Activated CD4-positive, alpha-beta memory T cell treated with anti-CD3 and anti-CD28 coated beads, Interleukin-2, amount 10 ng/mL, durations not matched to agents 7 days and 5 days (primary cell): ENCODE measurements around the gene TAS2R14. TPM values are rescaled to one million over a fixed set of nuclear protein-coding genes. Genes with fewer than 3 reads are reported as not detected.

Experiments used
- CTCF ChIA-PET: fragments of 350-600 bp; sonication (Branson Sonifier 250); formaldehyde crosslinking; loops from one replicate; lab custom pipeline; 2021; ENCODE audit warnings: antibody characterized with exemption, inconsistent platforms; lab: Charles Lee
- POLR2A ChIA-PET: fragments of 350-600 bp; sonication (Branson Sonifier 250); formaldehyde crosslinking; loops from one replicate; lab custom pipeline; 2021; ENCODE audit warnings: antibody characterized with exemption; lab: Charles Lee
- DNase-seq: peaks from one replicate; pipeline ENCODE4 v3.0.0-alpha.2; 2020
- H3K27ac Mint-ChIP-seq: one replicate; pipeline ENCODE4 v1.8.0; 2021; ENCODE audit warnings: mild to moderate bottlenecking, mixed read lengths
- H3K27me3 Mint-ChIP-seq: one replicate; pipeline ENCODE4 v1.8.0; 2021; ENCODE audit warnings: mixed read lengths
- H3K36me3 Mint-ChIP-seq: one replicate; pipeline ENCODE4 v1.8.0; 2021; ENCODE audit warnings: low read depth, mixed read lengths
- H3K4me1 Mint-ChIP-seq: one replicate; pipeline ENCODE4 v1.8.0; 2021; ENCODE audit warnings: mixed read lengths
- H3K4me3 Mint-ChIP-seq: one replicate; pipeline ENCODE4 v1.8.0; 2021; ENCODE audit warnings: mild to moderate bottlenecking, mixed read lengths
- H3K9me3 Mint-ChIP-seq: one replicate; pipeline ENCODE4 v1.8.0; 2021; ENCODE audit warnings: mixed read lengths
- total RNA-seq, 2 experiments: library from RNA; stranded (reverse); gene quantifications; one replicate each; pipeline ENCODE4 v1.2.3, GENCODE V29; 2021

TAS2R14 gene, protein sequence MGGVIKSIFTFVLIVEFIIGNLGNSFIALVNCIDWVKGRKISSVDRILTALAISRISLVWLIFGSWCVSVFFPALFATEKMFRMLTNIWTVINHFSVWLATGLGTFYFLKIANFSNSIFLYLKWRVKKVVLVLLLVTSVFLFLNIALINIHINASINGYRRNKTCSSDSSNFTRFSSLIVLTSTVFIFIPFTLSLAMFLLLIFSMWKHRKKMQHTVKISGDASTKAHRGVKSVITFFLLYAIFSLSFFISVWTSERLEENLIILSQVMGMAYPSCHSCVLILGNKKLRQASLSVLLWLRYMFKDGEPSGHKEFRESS
- total RNA-seq, result 1 to 10 TPM; 1.2 to 1.3 TPM

- POLR2A ChIA-PET, result no interaction called here
- CTCF ChIA-PET, result no interaction called here
- H3K9me3 Mint-ChIP-seq, result no peaks in the 10 kb centered on the region
Measured at GRCh38 chr12:10939163-10939562, at the start of gene TAS2R14. TAS2R14 (minus strand) TSS chr12:10939263; CDS start chr12:10939207, 56 bp downstream.

DNA sequence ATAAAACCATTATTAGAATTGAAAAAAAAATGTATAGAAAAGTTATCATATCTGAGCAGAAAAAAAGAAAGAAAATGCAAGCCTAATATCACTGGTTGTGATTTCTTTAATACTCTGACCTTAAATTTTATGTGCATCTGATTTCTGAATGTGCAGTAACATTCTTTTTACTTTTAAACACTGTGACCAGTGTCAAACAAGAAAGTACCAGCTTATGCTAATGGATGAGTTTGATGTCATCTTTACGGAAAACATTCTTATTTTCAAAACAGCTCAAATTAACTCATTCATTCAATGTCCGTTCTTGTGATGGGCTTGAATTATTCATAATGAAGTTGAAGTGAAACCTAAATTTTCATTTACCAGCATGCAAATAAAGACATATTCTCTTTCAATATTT lies 47.7 kb upstream of the TAS2R14 start, which contains the start of gene TAS2R50:
TSS of gene TAS2R50 (minus strand) at position 101 of the 400 bp plus-strand sequence. CDS start at position 49, 52 bp downstream.
- Mint-ChIP-seq H3K27me3 (peaks cover 9% of the 10 kb centered on the region), H3K4me3 (no peak within 1 kb of the TSS), H3K27ac (no peak within 1 kb of the TSS), H3K36me3 (peaks cover 10% of the 10 kb centered on the region), H3K4me1 (peaks cover 17% of the 10 kb centered on the region), H3K9me3 (peaks cover 11% of the 10 kb centered on the region)
- ChIA-PET CTCF (no interaction called here), POLR2A (no interaction called here)
- no peak for DNase-seq

More at GRCh38 chr12:10939163-10939562, at the start of gene TAS2R14:
- Mint-ChIP-seq H3K4me3 (no peak within 1 kb of the TSS), H3K27ac (no peak within 1 kb of the TSS), H3K36me3 (no peaks in the 10 kb centered on the region), H3K27me3 (no peaks in the 10 kb centered on the region), H3K4me1 (no peaks in the 10 kb centered on the region)
- DNase-seq, result no peak

- no peak overlapping the region for H3K27ac Mint-ChIP-seq
- CTCF ChIA-PET, result no interaction called here
- POLR2A ChIA-PET, result interaction anchor here (1.7 kb wide), 1 partner anchor 189 kb away, joined by 6 read pairs; the partner anchor contains the start of gene SMIM10L1
- peaks cover 4% of the 10 kb centered on the region for H3K36me3 Mint-ChIP-seq
- H3K4me3 Mint-ChIP-seq, result no peak overlapping the region
- H3K9me3 Mint-ChIP-seq, result no peaks in the 10 kb centered on the region
- peak; percentile 55 for DNase-seq
- H3K4me1 Mint-ChIP-seq, result peaks cover 18% of the 10 kb centered on the region
- H3K27me3 Mint-ChIP-seq, result peaks cover 33% of the 10 kb centered on the region
Measured at GRCh38 chr12:10982244-10982643, 43.2 kb upstream of the TAS2R14 start.

- DNase-seq, result no peak
- Mint-ChIP-seq H3K9me3 (no peaks in the 10 kb centered on the region), H3K4me3 (no peak overlapping the region), H3K36me3 (peaks cover 4% of the 10 kb centered on the region), H3K27me3 (peaks cover 25% of the 10 kb centered on the region), H3K27ac (no peak overlapping the region), H3K4me1 (no peaks in the 10 kb centered on the region)
- POLR2A ChIA-PET, result no interaction called here
- CTCF ChIA-PET, result no interaction called here
Measured at GRCh38 chr12:10974965-10975364, 35.9 kb upstream of the TAS2R14 start.

- H3K27me3 Mint-ChIP-seq, result no peaks in the 10 kb centered on the region
- POLR2A ChIA-PET, result no interaction called here
- no peaks in the 10 kb centered on the region for H3K9me3 Mint-ChIP-seq
- H3K27ac Mint-ChIP-seq, result no peak overlapping the region
- no peak overlapping the region for H3K4me3 Mint-ChIP-seq
- no peaks in the 10 kb centered on the region for H3K36me3 Mint-ChIP-seq
- DNase-seq, result no peak
- CTCF ChIA-PET, result no interaction called here
- no peaks in the 10 kb centered on the region for H3K4me1 Mint-ChIP-seq
Measured at GRCh38 chr12:10968765-10969456, 29.8 kb upstream of the TAS2R14 start.

DNA sequence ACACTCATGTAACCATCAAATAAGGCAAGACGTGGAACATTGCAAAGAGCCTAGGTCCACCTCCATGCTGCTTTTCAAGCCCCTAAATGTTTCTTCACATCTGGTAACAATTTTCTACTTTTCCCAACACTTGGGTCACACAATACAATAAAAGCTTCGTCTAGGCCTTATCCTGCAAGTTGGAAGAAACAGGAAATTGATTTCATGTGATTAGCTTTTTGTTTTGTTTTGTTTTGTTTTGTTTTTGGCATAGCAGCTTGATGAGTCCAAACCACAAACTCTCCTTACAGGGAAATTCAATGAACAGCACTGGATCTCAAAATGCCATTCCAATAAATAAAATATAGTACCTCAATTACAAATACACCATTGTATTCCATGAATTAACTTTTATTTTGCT lies 28.3 kb upstream of the TAS2R14 start:
- no peak for DNase-seq
- Mint-ChIP-seq H3K27ac (no peak overlapping the region), H3K4me1 (no peaks in the 10 kb centered on the region), H3K27me3 (no peaks in the 10 kb centered on the region), H3K36me3 (no peaks in the 10 kb centered on the region), H3K4me3 (no peak overlapping the region), H3K9me3 (no peaks in the 10 kb centered on the region)
- ChIA-PET POLR2A (no interaction called here), CTCF (no interaction called here)

- ChIA-PET POLR2A (no interaction called here), CTCF (no interaction called here)
- H3K27me3 Mint-ChIP-seq, result no peaks in the 10 kb centered on the region
Measured at GRCh38 chr12:10966314-10966713, 27.3 kb upstream of the TAS2R14 start.

DNA sequence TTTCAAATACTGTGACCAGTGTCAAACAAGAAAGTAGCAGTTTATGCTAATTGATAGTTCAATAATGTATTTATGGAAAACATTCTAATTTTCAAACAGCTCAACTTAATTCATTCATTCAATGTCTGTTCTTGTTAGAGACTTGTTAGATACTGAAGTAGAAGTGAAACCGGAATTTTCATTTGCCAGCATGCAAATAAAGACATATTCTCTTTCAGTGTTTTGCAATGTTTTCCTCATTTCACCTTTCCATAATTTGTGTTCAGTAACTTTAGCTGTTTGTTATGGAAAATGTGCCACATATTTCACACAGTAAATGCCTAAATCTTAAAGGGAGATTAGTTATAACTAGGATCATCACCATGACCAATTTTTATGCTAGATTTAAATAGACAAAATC lies 26.4 kb upstream of the TAS2R14 start:
- DNase-seq, result no peak
- POLR2A ChIA-PET, result no interaction called here
- no peaks in the 10 kb centered on the region for H3K27me3 Mint-ChIP-seq
- no peak overlapping the region for H3K4me3 Mint-ChIP-seq
- H3K4me1 Mint-ChIP-seq, result peaks cover 2% of the 10 kb centered on the region
- H3K36me3 Mint-ChIP-seq, result no peaks in the 10 kb centered on the region
- CTCF ChIA-PET, result no interaction called here
- no peak overlapping the region for H3K27ac Mint-ChIP-seq
- no peaks in the 10 kb centered on the region for H3K9me3 Mint-ChIP-seq

More at GRCh38 chr12:10966314-10966713, 27.3 kb upstream of the TAS2R14 start:
- no peaks in the 10 kb centered on the region for H3K4me1 Mint-ChIP-seq
- DNase-seq, result no peak
- H3K27ac Mint-ChIP-seq, result no peak overlapping the region
- H3K4me3 Mint-ChIP-seq, result no peak overlapping the region
- H3K36me3 Mint-ChIP-seq, result no peaks in the 10 kb centered on the region
- no peaks in the 10 kb centered on the region for H3K9me3 Mint-ChIP-seq

DNA sequence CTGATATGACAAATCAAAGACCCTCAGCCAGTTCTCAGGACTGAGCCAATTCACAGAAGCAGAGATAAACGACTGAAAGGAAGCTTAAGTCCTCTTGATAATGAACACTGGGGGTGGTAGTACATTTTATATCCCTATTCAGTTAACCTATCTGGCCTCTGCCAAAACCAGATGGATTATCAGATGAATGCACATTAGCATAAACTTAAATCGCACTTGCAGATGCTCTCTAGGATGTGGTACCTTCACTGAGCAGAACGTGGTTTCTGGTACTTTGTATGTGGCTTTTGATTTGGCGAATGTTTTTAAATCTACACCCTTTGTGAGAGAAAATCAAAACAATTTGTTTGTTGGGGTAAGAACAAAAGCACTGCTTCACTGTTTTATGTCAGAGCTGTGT lies 21.1 kb upstream of the TAS2R14 start:
- CTCF ChIA-PET, result interaction anchor here (1.4 kb wide), 1 partner anchor 240 kb away, joined by 6 read pairs; no protein-coding TSS in a partner anchor
- H3K4me3 Mint-ChIP-seq, result no peak overlapping the region
- POLR2A ChIA-PET, result no interaction called here
- DNase-seq, result no peak
- H3K4me1 Mint-ChIP-seq, result peaks cover 21% of the 10 kb centered on the region
- H3K27ac Mint-ChIP-seq, result no peak overlapping the region
- H3K9me3 Mint-ChIP-seq, result no peaks in the 10 kb centered on the region
- no peaks in the 10 kb centered on the region for H3K27me3 Mint-ChIP-seq
- H3K36me3 Mint-ChIP-seq, result peaks cover 3% of the 10 kb centered on the region

DNA sequence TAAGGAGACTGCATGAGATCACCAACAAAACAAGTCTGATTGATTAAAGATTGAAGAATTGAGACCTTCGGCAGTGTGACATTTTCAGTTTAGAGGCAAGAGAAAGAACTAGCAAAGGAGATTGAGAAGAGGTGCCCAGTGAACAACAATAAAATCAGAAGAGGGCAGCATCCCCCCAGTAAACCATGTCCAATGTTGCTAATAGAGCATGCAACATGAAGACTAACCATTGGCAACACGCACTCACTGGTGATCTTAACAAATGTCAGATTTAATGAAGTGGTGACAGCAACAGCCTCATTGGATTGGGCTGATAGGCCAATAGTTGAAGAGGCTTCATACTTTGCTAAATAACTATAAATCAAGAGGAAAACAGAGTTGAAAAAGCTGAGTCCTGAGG lies 20.7 kb upstream of the TAS2R14 start:
- Mint-ChIP-seq H3K27me3 (no peaks in the 10 kb centered on the region), H3K9me3 (no peaks in the 10 kb centered on the region), H3K36me3 (peaks cover 3% of the 10 kb centered on the region), H3K4me1 (peaks cover 21% of the 10 kb centered on the region), H3K4me3 (no peak overlapping the region), H3K27ac (no peak overlapping the region)
- CTCF ChIA-PET, result interaction anchor here (1.4 kb wide), 1 partner anchor 240 kb away, joined by 6 read pairs; no protein-coding TSS in a partner anchor
- POLR2A ChIA-PET, result no interaction called here
- no peak for DNase-seq

DNA sequence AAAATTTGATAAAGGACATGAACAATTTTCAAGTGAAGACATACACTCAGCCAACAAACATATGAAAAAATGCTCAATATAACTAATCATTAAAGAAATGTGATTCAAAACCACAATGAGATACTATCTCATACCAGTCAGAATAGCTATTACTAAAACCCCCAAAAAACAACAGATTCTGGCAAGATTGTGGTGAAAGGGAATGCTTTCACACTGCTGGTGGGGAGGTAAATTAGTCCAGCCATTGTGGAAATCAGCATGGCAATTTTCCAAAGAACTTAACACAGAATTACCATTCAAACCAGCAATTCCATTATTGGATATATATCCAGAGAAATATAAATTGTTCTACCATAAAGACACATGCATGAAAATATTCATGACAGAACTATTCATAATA lies 18.7 kb upstream of the TAS2R14 start:
- Mint-ChIP-seq H3K4me1 (peaks cover 24% of the 10 kb centered on the region), H3K27me3 (no peaks in the 10 kb centered on the region), H3K27ac (no peak overlapping the region), H3K36me3 (peaks cover 3% of the 10 kb centered on the region), H3K4me3 (no peak overlapping the region), H3K9me3 (peaks cover 2% of the 10 kb centered on the region)
- ChIA-PET CTCF (no interaction called here), POLR2A (no interaction called here)
- DNase-seq, result no peak

- DNase-seq, result no peak
- Mint-ChIP-seq H3K4me3 (no peak overlapping the region), H3K27me3 (no peaks in the 10 kb centered on the region), H3K9me3 (peaks cover 5% of the 10 kb centered on the region), H3K27ac (no peak overlapping the region), H3K36me3 (peaks cover 3% of the 10 kb centered on the region), H3K4me1 (peaks cover 24% of the 10 kb centered on the region)
- ChIA-PET CTCF (no interaction called here), POLR2A (no interaction called here)
Measured at GRCh38 chr12:10956085-10956484, 17.0 kb upstream of the TAS2R14 start.

- Mint-ChIP-seq H3K36me3 (peaks cover 4% of the 10 kb centered on the region), H3K27me3 (no peaks in the 10 kb centered on the region), H3K9me3 (peaks cover 16% of the 10 kb centered on the region), H3K4me3 (no peak overlapping the region), H3K4me1 (peaks cover 13% of the 10 kb centered on the region), H3K27ac (no peak overlapping the region)
- ChIA-PET CTCF (no interaction called here), POLR2A (no interaction called here)
- DNase-seq, result no peak
Measured at GRCh38 chr12:10952645-10953044, 13.6 kb upstream of the TAS2R14 start.
